Peyer's patch (tissue), 4 donors: ENCODE measurements around the gene RBM12.

ENCODE experiments used
- CTCF ChIP-seq, 6 experiments: fragments of 450-650 bp in 4 of 6; fragments of 200-600 bp in 2 of 6; sonication (generic) in 1 of 6; IDR thresholded peaks; one replicate each; pipeline ENCODE4 v1.5.1; 2017 to 2019; ENCODE audit warnings: antibody characterized with exemption in 6 of 6, mild to moderate bottlenecking in 3 of 6, moderate library complexity in 1 of 6
- POLR2A ChIP-seq, 2 donors: fragments of 450-650 bp; IDR thresholded peaks; one replicate each; pipeline ENCODE4 v1.5.1; 2017; ENCODE audit warnings: antibody characterized with exemption in 2 of 2, mild to moderate bottlenecking in 2 of 2, moderate library complexity in 2 of 2

DNA sequence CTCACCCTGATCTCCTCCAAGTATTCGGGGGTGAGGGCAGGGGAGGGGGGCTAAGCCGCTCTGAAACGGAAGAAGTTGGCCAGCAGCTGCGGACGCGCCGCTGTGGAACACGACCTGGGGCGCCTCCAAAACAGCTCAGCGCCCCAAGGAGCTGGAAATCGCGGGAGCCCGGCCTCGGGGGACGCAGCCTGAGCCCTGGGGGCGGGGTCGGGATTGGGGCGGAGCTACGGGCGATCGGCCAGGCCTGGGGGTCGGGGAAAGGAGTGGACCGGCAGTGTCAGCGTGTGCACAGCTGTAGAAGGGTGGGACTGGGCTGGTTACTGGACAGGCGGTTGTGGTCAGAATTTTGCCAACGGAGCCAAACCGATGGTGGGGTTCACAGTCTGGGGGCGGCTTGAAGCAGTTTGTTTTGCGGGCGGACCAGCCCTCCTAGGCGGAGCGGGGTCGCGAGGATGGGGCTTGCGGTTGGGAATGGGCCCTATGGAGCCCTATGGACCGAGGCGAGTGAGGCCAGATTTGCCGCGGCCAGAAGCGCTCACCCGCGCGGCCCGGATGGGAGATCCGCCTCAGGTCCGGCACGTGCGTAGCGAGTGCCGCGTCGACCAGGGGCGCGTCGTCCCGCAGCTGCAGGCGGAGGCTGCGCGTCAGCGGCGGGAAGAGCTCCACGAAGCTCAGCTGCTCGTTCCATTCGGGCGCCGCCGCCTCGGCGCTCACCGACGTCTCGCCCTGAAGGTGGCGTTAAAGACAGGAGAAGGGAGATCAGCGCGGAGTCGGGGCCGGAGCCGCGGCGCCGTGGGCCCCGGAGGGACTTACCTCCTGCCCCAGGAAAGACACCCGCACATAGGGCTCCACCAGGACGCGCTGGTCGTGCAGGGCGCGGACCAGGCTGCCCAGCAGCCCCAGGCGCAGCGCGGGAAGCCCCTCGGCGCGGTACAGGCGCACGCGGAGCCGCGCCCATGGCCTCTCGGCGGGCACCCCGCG is 63.4 kb downstream of the RBM12 start:
- TF ChIP-seq POLR2A (IDR thresholded peaks at IDR 0.05) (no peak), CTCF (IDR thresholded peaks at IDR 0.05) (peak in 5 of 6 experiments; percentile 6 to 55 (median 48))
